Effector memory CD8-positive, alpha-beta T cell (primary cell): ENCODE data around the gene CELF4.

Experiments
- ATAC-seq: fragments of 150-1000 bp; cut with Tn5 transposase; replicated peaks from 2 replicates; pipeline ENCODE4 v1.10.0; 2021; ENCODE audit warnings: mild to moderate bottlenecking, moderate library complexity
- DNase-seq, 3 experiments: peaks; one replicate each; pipeline ENCODE4 v3.0.0; 2021
- H3K27ac Mint-ChIP-seq, 2 donors: one replicate each; pipeline ENCODE4 v1.8.0; 2022; ENCODE audit warnings: mild to moderate bottlenecking in 2 of 2, mixed read lengths in 2 of 2, moderate library complexity in 2 of 2
- H3K27me3 Mint-ChIP-seq, 2 donors: one replicate each; pipeline ENCODE4 v1.8.0; 2022; ENCODE audit warnings: mixed read lengths in 2 of 2
- H3K36me3 Mint-ChIP-seq: one replicate; pipeline ENCODE4 v1.8.0; 2022; ENCODE audit warnings: mild to moderate bottlenecking, moderate library complexity, mixed read lengths; ENCODE audit not compliant: insufficient read depth
- H3K4me1 Mint-ChIP-seq, 2 donors: one replicate each; pipeline ENCODE4 v1.8.0; 2022; ENCODE audit warnings: low read depth in 2 of 2, mixed read lengths in 2 of 2
- H3K4me3 Mint-ChIP-seq, 2 donors: one replicate each; pipeline ENCODE4 v1.8.0; 2022; ENCODE audit warnings: mild to moderate bottlenecking in 2 of 2, mixed read lengths in 2 of 2, moderate library complexity in 2 of 2
- H3K9me3 Mint-ChIP-seq, 2 donors: one replicate each; pipeline ENCODE4 v1.8.0; 2022; ENCODE audit warnings: mixed read lengths in 2 of 2

Gene CELF4

DNA sequence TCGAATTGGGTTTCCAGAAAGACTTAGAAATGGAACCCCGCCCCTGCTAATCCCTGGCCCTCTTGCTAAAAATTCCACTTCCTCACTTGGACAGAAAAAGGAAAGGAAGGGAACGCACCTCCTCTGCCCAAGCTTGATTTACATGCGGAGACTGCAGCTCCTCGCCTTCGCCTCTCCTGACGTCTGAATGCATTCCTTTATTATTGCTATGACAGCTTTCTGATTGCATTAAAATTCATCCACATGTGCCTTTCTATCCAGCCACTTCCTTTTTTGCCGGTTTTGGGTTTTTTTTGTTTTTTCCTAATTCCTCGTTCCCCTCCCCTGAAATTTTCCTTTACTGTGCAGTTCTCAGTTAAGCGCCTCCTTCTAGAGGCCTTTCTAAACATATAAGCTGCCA lies 287.8 kb downstream of the CELF4 start:
- H3K27me3 Mint-ChIP-seq = peaks cover 32 to 64% of the 10 kb centered on the region in 2 donors
- no peak overlapping the region for H3K27ac Mint-ChIP-seq
- ATAC-seq (no peak), DNase-seq (no peak)
- no peak overlapping the region for H3K4me3 Mint-ChIP-seq
- peaks cover 0 to 1% of the 10 kb centered on the region in 2 donors for H3K4me1 Mint-ChIP-seq
- H3K9me3 Mint-ChIP-seq = peaks cover 0 to 7% of the 10 kb centered on the region in 2 donors
- H3K36me3 Mint-ChIP-seq = no peaks in the 10 kb centered on the region

DNA sequence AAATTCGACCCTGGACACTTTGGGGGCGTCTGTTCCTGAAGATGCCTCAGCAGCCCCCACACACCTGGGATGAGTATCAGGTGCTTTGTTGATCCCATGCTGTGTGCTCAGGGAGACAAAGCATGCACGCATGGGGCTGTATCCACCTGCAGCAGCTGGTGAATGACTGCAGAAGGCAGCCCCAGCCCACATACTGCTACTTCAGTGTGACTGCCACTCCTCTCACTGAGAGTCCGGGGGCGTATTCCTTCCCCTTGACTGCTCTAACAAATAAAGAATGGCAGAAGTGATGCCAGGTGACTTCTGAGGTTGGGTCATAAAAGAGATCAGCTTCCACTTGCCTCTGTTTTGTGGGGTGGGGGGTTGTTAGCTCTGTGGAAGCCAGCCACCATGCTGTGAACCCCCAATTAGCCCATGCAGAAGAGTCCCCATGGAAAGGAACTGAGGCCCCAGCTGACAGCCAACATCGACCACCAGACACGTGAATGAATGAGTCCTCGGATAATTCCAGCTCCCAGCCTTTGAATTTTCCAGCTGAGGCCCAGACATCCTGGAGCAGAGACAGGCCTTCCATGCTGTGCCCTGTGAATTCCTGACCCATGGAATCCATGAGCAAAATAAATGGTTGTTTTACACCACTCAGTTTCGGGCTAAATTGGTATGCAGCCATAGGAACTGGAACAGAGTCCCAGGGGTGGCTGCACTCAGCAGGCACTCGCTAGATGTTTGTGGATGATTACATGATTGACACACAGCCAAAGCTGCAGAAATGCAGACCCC lies 289.3 kb downstream of the CELF4 start:
- H3K27me3 Mint-ChIP-seq = peaks cover 32 to 72% of the 10 kb centered on the region in 2 donors
- peaks cover 2% of the 10 kb centered on the region for H3K36me3 Mint-ChIP-seq
- DNase-seq (no peak), ATAC-seq (no peak)
- H3K4me1 Mint-ChIP-seq = peaks cover 0 to 1% of the 10 kb centered on the region in 2 donors
- H3K4me3 Mint-ChIP-seq = no peak overlapping the region
- no peak overlapping the region for H3K27ac Mint-ChIP-seq
- H3K9me3 Mint-ChIP-seq = peaks cover 0 to 10% of the 10 kb centered on the region in 2 donors

DNA sequence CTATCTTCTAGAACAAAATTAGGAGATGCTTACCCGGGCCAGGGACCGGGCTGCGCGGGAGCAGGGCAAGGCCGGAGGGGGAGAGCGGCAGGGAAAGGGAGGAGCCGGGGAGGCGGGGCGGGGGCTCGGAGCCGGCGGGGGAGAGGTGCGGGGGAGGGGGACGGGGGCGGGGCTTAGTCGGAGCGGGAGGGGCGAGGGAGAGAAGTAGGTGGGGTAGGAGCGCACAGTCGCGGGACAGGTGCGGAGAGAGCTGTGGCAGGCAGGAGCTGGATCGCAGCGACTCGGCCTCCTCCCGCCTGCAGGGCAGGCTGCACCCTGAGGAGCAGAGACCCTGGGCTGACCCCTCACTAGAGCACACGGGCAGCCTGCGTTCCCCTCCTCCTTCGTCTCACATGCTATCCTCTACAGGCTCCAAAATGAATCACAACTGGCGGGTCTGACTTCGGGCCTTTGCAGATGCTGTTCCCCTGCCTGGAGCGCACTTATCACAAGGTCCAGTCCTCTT lies 290.3 kb downstream of the CELF4 start:
- Mint-ChIP-seq H3K4me3 (no peak overlapping the region), H3K36me3 (peaks cover 2% of the 10 kb centered on the region), H3K27ac (no peak overlapping the region), H3K27me3 (peaks cover 32 to 71% of the 10 kb centered on the region in 2 donors), H3K9me3 (peaks cover 2 to 20% of the 10 kb centered on the region in 2 donors), H3K4me1 (peaks cover 0 to 1% of the 10 kb centered on the region in 2 donors)
- DNase-seq (no peak), ATAC-seq (no peak)

DNA sequence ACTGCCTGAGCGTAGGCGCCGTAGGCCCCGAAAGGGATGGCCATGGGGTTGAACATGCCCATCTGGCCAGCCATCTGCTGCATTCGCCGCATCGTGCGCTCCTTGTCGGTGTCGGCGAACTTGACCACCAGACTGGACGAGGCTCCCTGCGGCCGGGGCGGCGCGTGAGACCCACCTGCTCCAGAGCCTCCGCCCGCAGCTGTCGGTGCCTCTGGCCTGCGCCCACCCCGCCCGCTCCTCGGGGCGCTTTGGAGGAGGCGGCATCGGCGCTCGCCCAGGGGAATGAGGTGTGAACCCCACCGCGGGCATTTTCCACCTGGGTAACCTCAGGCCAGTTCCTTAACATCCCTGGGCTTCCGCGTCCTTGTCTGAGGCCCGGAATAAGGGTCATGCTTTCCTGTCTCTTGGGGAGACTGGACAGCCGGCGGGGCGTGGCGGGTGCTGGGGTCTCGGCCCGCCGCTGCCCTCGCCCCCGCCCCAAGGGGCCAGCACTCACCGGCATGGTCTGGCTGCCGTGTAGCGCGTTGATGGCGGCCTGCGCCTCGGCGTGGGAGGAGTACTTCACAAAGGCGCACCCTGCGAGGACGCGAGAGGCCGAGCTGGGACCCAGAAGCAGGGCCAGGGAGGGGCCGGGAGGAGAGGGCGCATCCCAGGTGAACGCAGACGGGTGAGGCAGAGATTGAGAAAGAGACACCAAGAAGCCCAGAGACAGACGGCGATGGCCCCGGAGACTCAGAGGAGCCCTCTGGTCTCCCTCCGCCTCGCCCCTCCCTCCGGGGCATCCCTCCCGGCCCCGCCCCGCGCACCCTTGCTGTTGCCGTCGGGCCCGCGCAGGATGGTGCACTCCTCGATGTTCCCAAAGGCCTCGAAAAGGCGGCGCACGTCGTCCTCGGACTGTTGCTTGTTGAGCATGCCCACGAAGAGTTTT lies 291.0 kb downstream of the CELF4 start:
- H3K9me3 Mint-ChIP-seq = peaks cover 4 to 28% of the 10 kb centered on the region in 2 donors
- ATAC-seq = no peak
- peaks cover 32 to 64% of the 10 kb centered on the region in 2 donors for H3K27me3 Mint-ChIP-seq
- peaks cover 2% of the 10 kb centered on the region for H3K36me3 Mint-ChIP-seq
- no peak overlapping the region for H3K27ac Mint-ChIP-seq
- no peak for DNase-seq
- peaks cover 0 to 1% of the 10 kb centered on the region in 2 donors for H3K4me1 Mint-ChIP-seq
- H3K4me3 Mint-ChIP-seq = no peak overlapping the region

DNA sequence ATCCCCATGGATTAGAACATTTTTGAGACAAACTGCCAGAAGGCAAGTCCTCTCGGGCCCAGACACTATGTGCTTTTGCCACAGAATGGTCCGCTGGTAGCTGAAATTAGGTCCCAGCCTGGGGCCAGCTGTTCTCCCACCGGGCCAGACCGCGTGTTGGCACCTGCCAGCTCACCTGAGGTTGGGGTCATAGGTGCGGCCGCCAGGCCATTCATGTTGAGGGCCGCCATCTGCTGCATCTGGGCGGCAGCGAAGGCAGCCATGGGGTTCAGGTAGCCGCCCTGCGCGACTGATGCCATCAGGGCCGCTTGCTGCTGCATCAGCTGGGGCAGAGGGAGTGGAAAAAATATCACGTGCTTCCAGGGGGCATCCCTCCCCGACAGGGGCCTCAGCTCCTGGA lies 292.8 kb downstream of the CELF4 start:
- no peak overlapping the region for H3K4me3 Mint-ChIP-seq
- H3K9me3 Mint-ChIP-seq = peaks cover 4 to 32% of the 10 kb centered on the region in 2 donors
- H3K27me3 Mint-ChIP-seq = peaks cover 25 to 47% of the 10 kb centered on the region in 2 donors
- peaks cover 2% of the 10 kb centered on the region for H3K36me3 Mint-ChIP-seq
- DNase-seq = no peak
- H3K4me1 Mint-ChIP-seq = peaks cover 0 to 1% of the 10 kb centered on the region in 2 donors
- no peak overlapping the region for H3K27ac Mint-ChIP-seq
- no peak for ATAC-seq

DNA sequence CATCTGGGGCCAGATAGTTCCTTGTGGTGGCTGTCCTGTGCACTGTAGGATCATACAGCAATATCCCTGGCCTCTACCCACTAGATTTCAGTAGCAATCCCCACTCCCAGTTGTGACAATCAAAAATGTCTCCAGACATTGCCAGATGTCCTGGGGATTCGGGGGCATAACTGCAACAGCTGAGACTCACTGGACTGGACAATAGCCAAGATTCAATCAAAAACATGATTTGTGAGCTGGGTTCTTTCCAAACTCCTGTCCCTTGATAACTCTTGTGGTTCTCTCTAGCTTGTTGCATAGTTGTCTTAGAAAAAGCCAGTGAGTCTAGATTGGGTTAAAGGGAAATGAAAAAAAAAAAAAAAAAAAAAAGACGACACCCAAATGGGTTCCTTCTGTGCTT lies 293.4 kb downstream of the CELF4 start:
- H3K9me3 Mint-ChIP-seq = peaks cover 4 to 32% of the 10 kb centered on the region in 2 donors
- H3K4me1 Mint-ChIP-seq = peaks cover 0 to 1% of the 10 kb centered on the region in 2 donors
- H3K36me3 Mint-ChIP-seq = peaks cover 2% of the 10 kb centered on the region
- ATAC-seq (no peak), DNase-seq (no peak)
- H3K27ac Mint-ChIP-seq = no peak overlapping the region
- peaks cover 18 to 41% of the 10 kb centered on the region in 2 donors for H3K27me3 Mint-ChIP-seq
- H3K4me3 Mint-ChIP-seq = no peak overlapping the region

DNA sequence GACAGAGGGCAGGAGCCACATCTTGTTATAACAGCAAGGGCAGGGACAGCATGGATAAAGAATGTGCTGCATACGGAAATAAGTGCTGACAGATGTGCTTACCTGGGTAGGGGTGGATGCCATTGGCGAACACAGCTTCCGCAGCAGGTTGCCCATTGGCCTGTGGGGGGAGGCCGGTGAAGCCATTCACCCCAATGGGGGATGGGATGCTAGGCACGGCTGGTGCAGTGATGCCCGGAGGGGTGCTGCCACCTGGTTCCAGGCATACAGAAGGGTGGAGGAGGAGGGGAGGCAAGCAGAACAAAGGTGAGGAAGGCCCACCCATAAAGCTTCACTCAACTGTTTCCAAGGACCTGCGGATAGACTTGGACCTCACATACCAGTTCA lies 294.9 kb downstream of the CELF4 start:
- peaks cover 11 to 25% of the 10 kb centered on the region in 2 donors for H3K27me3 Mint-ChIP-seq
- DNase-seq (no peak), ATAC-seq (no peak)
- no peak overlapping the region for H3K27ac Mint-ChIP-seq
- H3K36me3 Mint-ChIP-seq = peaks cover 2% of the 10 kb centered on the region
- H3K4me3 Mint-ChIP-seq = no peak overlapping the region
- H3K4me1 Mint-ChIP-seq = peaks cover 0 to 1% of the 10 kb centered on the region in 2 donors
- peaks cover 4 to 27% of the 10 kb centered on the region in 2 donors for H3K9me3 Mint-ChIP-seq

DNA sequence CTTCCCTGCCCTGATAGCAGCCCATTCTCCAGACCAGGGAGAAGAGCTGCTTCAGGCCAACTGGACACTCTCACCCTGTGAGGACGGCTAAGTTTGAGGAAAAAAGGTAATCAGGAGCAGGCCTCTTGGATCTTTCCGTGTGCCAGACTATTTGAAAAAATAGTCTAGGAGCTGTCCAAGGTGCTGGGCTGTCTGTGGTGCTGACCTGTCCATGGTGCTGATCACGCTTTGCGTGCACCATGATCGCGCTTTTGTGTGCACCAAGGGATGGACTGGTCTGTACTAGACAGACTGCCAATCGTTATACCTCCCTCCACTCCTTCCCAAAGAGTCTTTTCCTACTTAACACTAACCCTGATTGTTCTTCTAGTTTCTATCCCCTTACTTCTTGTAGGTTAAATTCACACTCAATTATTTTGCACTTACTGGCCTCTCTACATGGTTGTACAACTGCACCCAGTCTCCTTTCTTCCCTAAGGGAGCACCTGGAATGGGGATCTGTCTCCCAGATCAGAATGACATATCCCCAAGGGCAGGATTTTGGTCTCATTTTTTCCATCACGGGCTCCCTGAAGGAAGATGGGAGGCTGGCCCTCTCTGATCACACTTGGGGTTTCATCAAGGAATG lies 295.4 kb downstream of the CELF4 start:
- peaks cover 5 to 24% of the 10 kb centered on the region in 2 donors for H3K9me3 Mint-ChIP-seq
- no peak overlapping the region for H3K27ac Mint-ChIP-seq
- peaks cover 0 to 1% of the 10 kb centered on the region in 2 donors for H3K4me1 Mint-ChIP-seq
- peaks cover 7 to 21% of the 10 kb centered on the region in 2 donors for H3K27me3 Mint-ChIP-seq
- DNase-seq (no peak), ATAC-seq (no peak)
- no peak overlapping the region for H3K4me3 Mint-ChIP-seq
- H3K36me3 Mint-ChIP-seq = peaks cover 2% of the 10 kb centered on the region

DNA sequence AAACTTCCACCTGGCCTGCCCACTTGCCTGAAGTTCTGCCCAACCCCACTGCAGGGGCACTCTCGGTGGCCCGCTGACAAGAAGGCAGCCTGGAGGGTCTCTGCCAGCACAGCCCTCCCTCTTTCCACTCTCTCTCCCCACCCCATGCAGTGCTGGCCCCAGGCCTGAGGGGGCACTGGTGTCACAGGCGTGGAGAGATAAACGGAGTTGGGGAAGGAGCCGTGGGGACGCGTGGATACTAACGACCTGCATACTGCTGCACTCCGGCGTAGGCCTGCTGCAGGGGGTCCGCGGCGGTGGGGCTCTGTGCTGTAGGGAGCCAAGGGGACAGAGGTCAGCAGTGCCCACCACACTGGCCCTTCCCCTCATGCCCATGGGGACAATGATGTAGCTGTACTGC lies 299.3 kb downstream of the CELF4 start:
- H3K9me3 Mint-ChIP-seq = peaks cover 7 to 28% of the 10 kb centered on the region in 2 donors
- DNase-seq = no peak
- H3K4me3 Mint-ChIP-seq = no peak overlapping the region
- no peaks in the 10 kb centered on the region for H3K4me1 Mint-ChIP-seq
- peaks cover 0 to 37% of the 10 kb centered on the region in 2 donors for H3K27me3 Mint-ChIP-seq
- no peak for ATAC-seq
- H3K27ac Mint-ChIP-seq = no peak overlapping the region
- H3K36me3 Mint-ChIP-seq = no peaks in the 10 kb centered on the region

DNA sequence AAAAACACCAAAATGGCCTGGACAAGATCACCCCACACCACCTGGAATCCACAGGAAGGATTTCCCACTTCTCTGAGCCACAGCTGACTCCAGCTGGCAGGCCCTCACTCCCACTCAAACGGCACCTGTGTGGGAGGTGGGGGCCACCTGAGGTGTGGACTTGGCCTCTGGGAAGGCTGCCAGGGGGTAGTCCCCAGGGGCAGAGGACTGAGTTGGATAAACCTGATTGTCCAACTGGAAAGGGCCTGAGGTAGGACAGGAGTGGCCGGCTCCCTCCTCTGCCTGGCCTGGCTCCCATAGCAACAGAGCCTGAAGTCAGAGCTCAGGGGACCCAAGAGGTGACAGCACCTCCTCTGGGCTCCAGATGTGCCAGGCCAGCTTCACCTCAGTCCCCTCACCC lies 300.2 kb downstream of the CELF4 start:
- Mint-ChIP-seq H3K4me1 (no peaks in the 10 kb centered on the region), H3K4me3 (no peak overlapping the region), H3K36me3 (no peaks in the 10 kb centered on the region), H3K27ac (no peak overlapping the region), H3K27me3 (peaks cover 0 to 43% of the 10 kb centered on the region in 2 donors), H3K9me3 (peaks cover 6 to 18% of the 10 kb centered on the region in 2 donors)
- no peak for ATAC-seq
- DNase-seq = no peak

DNA sequence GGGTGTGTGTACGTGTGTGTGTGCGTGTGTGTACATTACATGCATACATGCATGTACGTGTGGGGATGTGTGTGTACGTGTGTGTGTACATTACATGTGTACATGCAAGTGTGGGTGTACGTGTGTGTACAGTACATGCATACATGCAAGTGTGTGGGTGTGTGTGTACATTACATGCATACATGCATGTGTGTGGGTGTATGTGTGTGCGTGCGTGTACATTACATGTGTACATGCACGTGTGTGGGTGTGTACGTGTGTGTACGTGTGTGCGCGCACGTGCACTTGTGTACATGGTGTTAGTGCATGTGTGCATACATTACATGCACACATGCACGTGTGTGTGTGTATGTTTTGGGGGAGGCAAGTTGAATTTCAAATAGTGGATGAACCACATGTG lies 300.6 kb downstream of the CELF4 start:
- Mint-ChIP-seq H3K27ac (no peak overlapping the region), H3K9me3 (peaks cover 3 to 14% of the 10 kb centered on the region in 2 donors), H3K27me3 (peaks cover 0 to 43% of the 10 kb centered on the region in 2 donors), H3K4me3 (no peak overlapping the region), H3K36me3 (no peaks in the 10 kb centered on the region), H3K4me1 (no peaks in the 10 kb centered on the region)
- DNase-seq (no peak), ATAC-seq (no peak)

DNA sequence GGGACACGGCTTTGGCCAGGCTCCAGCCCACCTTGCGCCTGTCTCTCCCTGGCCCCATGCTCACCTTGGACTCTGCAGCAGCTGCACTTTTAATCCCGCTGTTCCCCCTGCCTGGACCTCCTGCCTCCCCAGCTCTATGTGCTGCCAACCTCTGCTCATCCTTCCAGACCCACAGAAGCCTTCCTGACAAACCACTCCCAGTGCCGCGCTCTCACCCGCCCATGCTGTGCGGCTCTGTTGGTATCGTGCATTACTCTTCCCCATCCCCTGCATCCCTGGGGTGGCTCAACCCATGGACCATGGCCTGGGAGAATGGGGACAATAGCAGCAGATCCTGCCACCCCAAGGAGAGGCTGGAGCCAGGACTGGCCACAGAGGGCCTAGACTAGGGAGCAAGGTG lies 303.6 kb downstream of the CELF4 start:
- Mint-ChIP-seq H3K27me3 (peaks cover 6 to 63% of the 10 kb centered on the region in 2 donors), H3K27ac (no peak overlapping the region), H3K4me3 (no peak overlapping the region)

DNA sequence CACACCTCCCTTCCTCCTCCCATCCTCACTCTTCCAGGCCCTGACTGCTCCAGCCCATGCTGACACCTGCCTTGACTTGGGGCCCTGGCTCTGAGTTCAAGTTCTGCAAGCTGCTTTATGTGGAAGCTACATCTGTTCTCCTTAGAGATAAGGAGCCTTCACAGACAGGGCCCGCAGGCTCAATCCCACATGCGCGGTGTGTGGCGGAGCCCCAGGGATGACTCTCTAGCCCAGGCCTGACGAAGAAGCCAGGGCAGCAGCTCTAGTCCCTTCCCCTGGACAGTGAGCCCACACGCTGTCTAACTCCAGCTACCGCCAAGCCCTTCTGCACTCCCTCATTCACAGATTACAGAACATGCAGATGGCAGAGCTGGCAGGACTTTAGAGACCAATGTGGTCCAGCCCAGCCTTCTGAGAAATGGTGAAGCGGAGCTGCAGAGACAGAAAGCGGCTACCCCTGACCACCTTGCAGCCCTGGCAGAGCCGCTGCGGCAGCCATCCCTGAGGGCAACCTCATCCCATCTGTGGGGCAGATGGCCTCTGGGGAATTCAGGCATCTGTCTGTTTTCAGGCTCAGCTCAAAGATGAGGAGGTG lies 304.3 kb downstream of the CELF4 start:
- no peaks in the 10 kb centered on the region for H3K36me3 Mint-ChIP-seq
- peaks cover 3 to 6% of the 10 kb centered on the region in 2 donors for H3K9me3 Mint-ChIP-seq
- no peak overlapping the region for H3K27ac Mint-ChIP-seq
- no peak overlapping the region for H3K4me3 Mint-ChIP-seq
- H3K4me1 Mint-ChIP-seq = peaks cover 0 to 2% of the 10 kb centered on the region in 2 donors
- peaks cover 6 to 70% of the 10 kb centered on the region in 2 donors for H3K27me3 Mint-ChIP-seq
- DNase-seq (no peak), ATAC-seq (no peak)

More for the DNA sequence above, 303.6 kb downstream of the CELF4 start:
- Mint-ChIP-seq H3K36me3 (no peaks in the 10 kb centered on the region), H3K4me1 (peaks cover 0 to 2% of the 10 kb centered on the region in 2 donors), H3K9me3 (peaks cover 3 to 6% of the 10 kb centered on the region in 2 donors)
- DNase-seq (no peak), ATAC-seq (no peak)
